HepG2 (cell line): ENCODE data around the gene RPL35. TPM values are rescaled to one million over a fixed set of nuclear protein-coding genes. Genes with fewer than 3 reads are reported as not detected.

Experiments used
- AGO2 ChIP-seq: fragments of 200-400 bp; formaldehyde crosslinking; optimal IDR thresholded peaks from 2 replicates; pipeline ENCODE3; 2017; ENCODE audit warnings: mild to moderate bottlenecking, low read depth, low read length, moderate library complexity
- AKNA ChIP-seq: sonication (generic); formaldehyde crosslinking; IDR thresholded peaks from 2 replicates; pipeline ENCODE4 v1.4.0; 2020; ENCODE audit warnings: missing genetic modification reagents, borderline replicate concordance
- ARID2 ChIP-seq: sonication (generic); formaldehyde crosslinking; IDR thresholded peaks from 2 replicates; pipeline ENCODE4 v1.8.1; 2022; ENCODE audit warnings: mild to moderate bottlenecking, missing genetic modification reagents, borderline replicate concordance
- ATF5 ChIP-seq: sonication (generic); formaldehyde crosslinking; IDR thresholded peaks from 2 replicates; pipeline ENCODE4 v1.4.0; 2020; ENCODE audit warnings: mild to moderate bottlenecking, low read depth, missing genetic modification reagents
- DPF2 ChIP-seq: sonication (generic); formaldehyde crosslinking; IDR thresholded peaks from 2 replicates; pipeline ENCODE4 v1.4.0; 2020; ENCODE audit warnings: mild to moderate bottlenecking, low read depth, missing genetic modification reagents, borderline replicate concordance
- HNRNPH1 ChIP-seq: fragments of 200-400 bp; formaldehyde crosslinking; optimal IDR thresholded peaks from 2 replicates; pipeline ENCODE3; 2017; ENCODE audit warnings: mild to moderate bottlenecking, low read depth, low read length
- MLLT10 ChIP-seq: sonication (generic); formaldehyde crosslinking; IDR thresholded peaks from 2 replicates; pipeline ENCODE4 v1.4.0; 2020; ENCODE audit warnings: missing genetic modification reagents
- SMAD3 ChIP-seq: sonication (generic); formaldehyde crosslinking; IDR thresholded peaks from 2 replicates; pipeline ENCODE4 v1.4.0; 2020; ENCODE audit warnings: missing genetic modification reagents
- TBP ChIP-seq: sonication (generic); formaldehyde crosslinking; IDR thresholded peaks from 2 replicates; pipeline ENCODE4 v1.5.0; 2020; ENCODE audit warnings: missing genetic modification reagents
- XRCC5 ChIP-seq: fragments of 200-400 bp; formaldehyde crosslinking; optimal IDR thresholded peaks from 2 replicates; pipeline ENCODE3; 2017; ENCODE audit warnings: mild to moderate bottlenecking, low read length
- ZC3H13 ChIP-seq: sonication (generic); formaldehyde crosslinking; IDR thresholded peaks from 2 replicates; pipeline ENCODE4 v1.8.1; 2023; ENCODE audit warnings: mild to moderate bottlenecking, missing genetic modification reagents, moderate library complexity
- ZEB1 ChIP-seq: IDR thresholded peaks from 2 replicates; pipeline ENCODE4 v1.6.1; 2012; ENCODE audit warnings: mild to moderate bottlenecking, low read depth, inconsistent platforms; ENCODE audit not compliant: insufficient replicate concordance
- ZNF124 ChIP-seq: sonication (generic); formaldehyde crosslinking; IDR thresholded peaks from 2 replicates; pipeline ENCODE4 v1.4.0; 2020; ENCODE audit warnings: missing genetic modification reagents
- ZNF350 ChIP-seq: sonication (generic); formaldehyde crosslinking; IDR thresholded peaks from 2 replicates; pipeline ENCODE4 v1.4.0; 2020; ENCODE audit warnings: mild to moderate bottlenecking, low read depth, missing genetic modification reagents, borderline replicate concordance
- polyA plus RNA-seq, 8 experiments: library from polyadenylated mRNA; depleted of rRNA in 3 of 8; stranded (reverse) in 7 of 8; unstranded in 1 of 8; fragments of >200 nt; fragmentation: Illumina TruSeq in 4 of 8; extraction: Trizol in 4 of 8; gene quantifications; 2 replicates each; pipeline versions ENCODE4 v1.2.1 to v1.2.3, GENCODE V29; 2011 to 2016; ENCODE audit warnings: low read depth in 4 of 8, missing spikeins in 1 of 8, mixed read lengths in 1 of 8; ENCODE audit not compliant: insufficient read depth in 1 of 8
- total RNA-seq, 5 experiments: library from RNA; depleted of rRNA; stranded (reverse); fragments of >200 nt; fragmentation: Illumina TruSeq; extraction: Trizol; gene quantifications; 2 replicates each; pipeline ENCODE4 v1.2.3, GENCODE V29; 2016; ENCODE audit warnings: low read depth in 1 of 5
- TF ChIP-seq, protein P1 (sequence below): sonication (generic); formaldehyde crosslinking; IDR thresholded peaks from 2 replicates; pipeline ENCODE4 v1.8.1; 2023; ENCODE audit warnings: missing genetic modification reagents, inconsistent platforms, borderline replicate concordance
- TF ChIP-seq, protein P2 (sequence below): sonication (generic); formaldehyde crosslinking; IDR thresholded peaks from 2 replicates; pipeline ENCODE4 v1.8.0; 2022; ENCODE audit warnings: mild to moderate bottlenecking, missing genetic modification reagents, moderate library complexity
- TF ChIP-seq, protein P3 (sequence below): sonication (generic); formaldehyde crosslinking; IDR thresholded peaks from 2 replicates; pipeline ENCODE4 v1.5.0; 2020; ENCODE audit warnings: missing genetic modification reagents, mild to moderate bottlenecking, borderline replicate concordance

Gene RPL35
- total and polyA plus RNA-seq, 2 of the 13 experiments (the other 11 are each of a cell fraction or from before 2014, with no cell fraction given) = 2,153 to 2,935 TPM

DNA sequence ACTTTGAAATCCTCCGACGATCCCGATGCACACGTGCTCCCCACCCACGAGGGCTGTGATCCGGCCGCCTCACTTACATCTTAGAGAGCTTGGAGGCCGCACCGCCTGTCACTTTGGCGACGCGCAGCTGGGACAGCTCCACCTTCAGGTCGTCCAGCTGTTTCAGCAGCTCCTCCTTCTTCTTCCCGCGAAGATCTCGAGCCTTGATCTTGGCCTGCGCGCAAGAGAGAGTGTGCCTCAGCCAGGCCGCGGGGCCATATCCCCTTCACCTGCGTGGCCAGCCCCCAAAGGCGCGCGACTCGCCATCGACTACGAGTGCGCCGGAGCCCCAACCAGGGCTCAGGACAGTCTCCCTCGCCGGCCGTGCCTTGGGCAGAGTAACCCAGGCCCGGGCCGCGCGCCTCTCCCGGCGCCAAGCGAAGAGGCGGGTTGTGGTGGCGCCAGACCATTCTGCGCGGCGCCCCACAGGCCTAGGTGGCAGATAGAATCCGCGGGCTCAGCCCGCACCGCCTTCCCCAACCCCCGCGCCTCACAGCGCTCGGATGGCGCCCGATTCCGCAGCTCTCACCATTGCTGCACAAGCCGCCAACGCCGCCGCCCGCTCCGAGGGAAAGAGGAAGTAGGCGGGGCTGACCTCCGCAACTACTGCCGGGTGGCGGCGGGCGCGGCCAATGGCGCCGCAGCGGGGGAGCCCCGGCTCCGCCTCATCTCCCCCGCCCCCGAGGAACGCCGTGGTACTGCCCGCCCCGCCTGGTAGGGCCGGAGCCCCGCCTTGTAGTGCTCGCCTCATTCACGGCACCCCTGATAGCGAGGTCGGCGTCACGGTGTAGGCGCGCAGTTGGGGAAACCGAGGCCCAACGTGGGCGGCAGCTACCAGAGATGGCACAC lies at the start of gene RPL35, which contains the start of gene ARPC5L (continued):
- TF ChIP-seq ZNF124 (CRISPR knock-in tag) = peak; percentile 49; the same call in 1 of the 2 replicates
- TF ChIP-seq, protein P1, sequence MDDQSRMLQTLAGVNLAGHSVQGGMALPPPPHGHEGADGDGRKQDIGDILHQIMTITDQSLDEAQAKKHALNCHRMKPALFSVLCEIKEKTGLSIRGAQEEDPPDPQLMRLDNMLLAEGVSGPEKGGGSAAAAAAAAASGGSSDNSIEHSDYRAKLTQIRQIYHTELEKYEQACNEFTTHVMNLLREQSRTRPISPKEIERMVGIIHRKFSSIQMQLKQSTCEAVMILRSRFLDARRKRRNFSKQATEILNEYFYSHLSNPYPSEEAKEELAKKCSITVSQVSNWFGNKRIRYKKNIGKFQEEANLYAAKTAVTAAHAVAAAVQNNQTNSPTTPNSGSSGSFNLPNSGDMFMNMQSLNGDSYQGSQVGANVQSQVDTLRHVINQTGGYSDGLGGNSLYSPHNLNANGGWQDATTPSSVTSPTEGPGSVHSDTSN (CRISPR knock-in tag) = no peak
- TF ChIP-seq, protein P2, sequence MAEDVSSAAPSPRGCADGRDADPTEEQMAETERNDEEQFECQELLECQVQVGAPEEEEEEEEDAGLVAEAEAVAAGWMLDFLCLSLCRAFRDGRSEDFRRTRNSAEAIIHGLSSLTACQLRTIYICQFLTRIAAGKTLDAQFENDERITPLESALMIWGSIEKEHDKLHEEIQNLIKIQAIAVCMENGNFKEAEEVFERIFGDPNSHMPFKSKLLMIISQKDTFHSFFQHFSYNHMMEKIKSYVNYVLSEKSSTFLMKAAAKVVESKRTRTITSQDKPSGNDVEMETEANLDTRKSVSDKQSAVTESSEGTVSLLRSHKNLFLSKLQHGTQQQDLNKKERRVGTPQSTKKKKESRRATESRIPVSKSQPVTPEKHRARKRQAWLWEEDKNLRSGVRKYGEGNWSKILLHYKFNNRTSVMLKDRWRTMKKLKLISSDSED (CRISPR knock-in tag) = no peak
- no peak for TF ChIP-seq DPF2 (CRISPR knock-in tag)
- peak; percentile 70 for TF ChIP-seq ZNF350 (CRISPR knock-in tag)
- TF ChIP-seq ZEB1 = no peak
- no peak for TF ChIP-seq TBP
- no peak for TF ChIP-seq HNRNPH1
- TF ChIP-seq XRCC5 = peak; percentile 55
- no peak for TF ChIP-seq MLLT10
- TF ChIP-seq SMAD3 (CRISPR knock-in tag) = peak; percentile 37; the same call in 1 of the 2 replicates
- TF ChIP-seq ARID2 (CRISPR knock-in tag) = no peak
- peak; percentile 93 for TF ChIP-seq ZC3H13 (CRISPR knock-in tag)
- TF ChIP-seq, protein P3, sequence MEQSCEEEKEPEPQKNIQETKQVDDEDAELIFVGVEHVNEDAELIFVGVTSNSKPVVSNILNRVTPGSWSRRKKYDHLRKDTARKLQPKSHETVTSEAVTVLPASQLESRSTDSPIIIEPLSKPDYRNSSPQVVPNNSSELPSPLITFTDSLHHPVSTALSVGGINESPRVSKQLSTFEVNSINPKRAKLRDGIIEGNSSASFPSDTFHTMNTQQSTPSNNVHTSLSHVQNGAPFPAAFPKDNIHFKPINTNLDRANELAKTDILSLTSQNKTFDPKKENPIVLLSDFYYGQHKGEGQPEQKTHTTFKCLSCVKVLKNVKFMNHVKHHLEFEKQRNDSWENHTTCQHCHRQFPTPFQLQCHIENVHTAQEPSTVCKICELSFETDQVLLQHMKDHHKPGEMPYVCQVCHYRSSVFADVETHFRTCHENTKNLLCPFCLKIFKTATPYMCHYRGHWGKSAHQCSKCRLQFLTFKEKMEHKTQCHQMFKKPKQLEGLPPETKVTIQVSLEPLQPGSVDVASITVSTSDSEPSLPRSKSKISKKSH (CRISPR knock-in tag) = peak; percentile 78
- TF ChIP-seq ATF5 (CRISPR knock-in tag) = no peak
- peak; percentile 98 for TF ChIP-seq AGO2
- 0 out of 2 replicates have a peak, but pooled peaks have one; percentile 90 for TF ChIP-seq AKNA (CRISPR knock-in tag)
